ENCODE data around the gene CYP2F1.

DNA sequence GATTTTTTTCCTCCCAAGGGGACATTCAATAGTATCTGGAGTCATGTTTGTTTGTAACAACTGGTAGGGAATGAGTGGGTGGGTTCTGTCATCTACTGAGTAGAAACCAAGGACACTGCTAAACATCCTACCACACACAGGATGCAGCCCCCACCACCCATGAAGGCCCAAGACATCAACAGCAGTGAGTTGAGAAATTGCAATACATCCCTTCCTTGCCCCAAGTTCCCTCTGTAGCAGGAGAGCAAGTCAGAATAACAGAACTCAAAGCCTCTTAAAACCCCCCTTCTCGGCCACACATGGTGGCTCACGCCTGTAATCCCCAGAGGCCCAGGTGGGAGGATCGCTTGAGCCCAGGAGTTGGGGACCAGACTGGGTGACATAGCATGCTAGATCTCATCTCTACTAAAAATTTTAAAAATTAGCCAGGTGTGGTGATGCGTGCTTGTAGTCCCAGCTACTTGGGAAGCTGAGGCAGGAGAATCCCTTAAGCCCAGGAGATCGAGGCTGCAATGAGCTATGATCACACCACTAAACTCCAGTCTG lies 2.4 kb upstream of the CYP2F1 start:
- no peak for TF ChIP-seq EP300 (IDR thresholded peaks at IDR 0.05)
- no peak for TF ChIP-seq POLR2A (IDR thresholded peaks at IDR 0.05)
